ENCODE measurements around the gene PCIF1.
A peak's percentile ranks its signal among the peaks of the same experiment; 100 is the strongest.
"Not testable (repeated sequence)": the region's sequence is repeated elsewhere in the genome, so short reads cannot be mapped to it uniquely, and the experiment has no call there.

The PCIF1 gene

GRCh38 chr20:45995495-45996097, 61.1 kb downstream of the PCIF1 start:
- H3K9me3 Mint-ChIP-seq; H3K36me3 Mint-ChIP-seq (ENCODE audit: low read depth); H3K4me3 Mint-ChIP-seq: not testable (repeated sequence)
- H3K27ac Mint-ChIP-seq, result peak overlapping the region; percentile 29
- peaks cover 15% of the 10 kb centered on the region for H3K27me3 Mint-ChIP-seq (ENCODE audit: low read depth)
- peaks cover 41% of the 10 kb centered on the region for H3K4me1 Mint-ChIP-seq (ENCODE audit: low read depth)

DNA sequence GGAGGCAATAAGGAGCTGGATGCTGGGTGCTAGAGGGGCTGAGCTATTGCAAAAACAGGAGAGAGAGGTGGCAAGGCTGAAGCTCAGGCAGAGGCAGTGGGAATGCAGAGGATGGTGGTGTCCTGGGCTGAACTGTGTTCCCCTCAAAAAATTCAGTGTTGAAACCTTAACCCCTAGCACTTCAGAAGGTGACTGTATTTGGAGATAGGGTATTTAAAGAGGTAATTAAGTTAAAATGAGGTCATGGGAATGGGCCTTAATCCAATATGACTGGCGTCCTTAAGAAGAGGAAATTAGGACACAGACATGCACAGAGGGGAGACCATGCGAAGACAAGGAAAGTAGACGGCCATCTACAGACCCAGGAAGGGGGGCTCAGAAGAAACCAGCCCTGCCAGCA, 62.7 kb downstream of the PCIF1 start:
- H3K27me3 Mint-ChIP-seq (ENCODE audit: low read depth), result peaks cover 15% of the 10 kb centered on the region
- peaks cover 45% of the 10 kb centered on the region for H3K4me1 Mint-ChIP-seq (ENCODE audit: low read depth)
- H3K27ac Mint-ChIP-seq, result peak overlapping the region; percentile 15
- H3K36me3 Mint-ChIP-seq (ENCODE audit: low read depth), result peaks cover 5% of the 10 kb centered on the region
- H3K9me3 Mint-ChIP-seq, result no peaks in the 10 kb centered on the region
- H3K4me3 Mint-ChIP-seq, result no peak overlapping the region

Measured in T-helper 1 cell treated with Interleukin-12 subunit alpha and Interleukin-12 subunit beta and Interleukin-4 antibody, amounts not matched to agents 30 μg/mL and 1 μg/mL, for 36 hours (primary cell).